Neural progenitor cell (in vitro differentiated cells): ENCODE results near the gene TRAM2. TPM values are rescaled to one million over a fixed set of nuclear protein-coding genes. Genes with fewer than 3 reads are reported as not detected.

Experiments used
- DNase-seq: peaks from one replicate; pipeline ENCODE4 v3.0.0-alpha.2; 2016; ENCODE audit warnings: low spot score
- H2AFZ ChIP-seq: fragments of 200-600 bp; sonication (generic); replicated peaks from 2 replicates; pipeline ENCODE4 v1.6.1; 2016; ENCODE audit warnings: antibody characterized with exemption
- H3F3A ChIP-seq: fragments of 200-600 bp; sonication (generic); 2 replicates; pipeline ENCODE4 v1.6.1; 2016; ENCODE audit warnings: antibody characterized with exemption, low read depth
- H3K27ac ChIP-seq: fragments of 200-600 bp; sonication (generic); 2 replicates; pipeline ENCODE4 v1.5.1; 2016; ENCODE audit warnings: mild to moderate bottlenecking
- H3K27me3 ChIP-seq: fragments of 200-600 bp; sonication (generic); 2 replicates; pipeline ENCODE4 v1.6.1; 2016; ENCODE audit warnings: mild to moderate bottlenecking, moderate library complexity
- H3K36me3 ChIP-seq: fragments of 200-600 bp; sonication (generic); 2 replicates; pipeline ENCODE4 v1.5.1; 2016
- H3K4me1 ChIP-seq: fragments of 200-600 bp; sonication (generic); 2 replicates; pipeline ENCODE4 v1.6.1; 2016; ENCODE audit warnings: mixed run types
- H3K4me2 ChIP-seq: fragments of 200-600 bp; sonication (generic); 2 replicates; pipeline ENCODE4 v1.6.1; 2016
- H3K4me3 ChIP-seq: fragments of 200-600 bp; sonication (generic); 2 replicates; pipeline ENCODE4 v1.5.1; 2016
- H3K79me2 ChIP-seq: fragments of 200-600 bp; sonication (generic); 2 replicates; pipeline ENCODE4 v1.6.1; 2016; ENCODE audit warnings: low read depth
- H3K9ac ChIP-seq: fragments of 200-600 bp; sonication (generic); 2 replicates; pipeline ENCODE4 v1.6.1; 2016
- H3K9me3 ChIP-seq: fragments of 200-600 bp; sonication (generic); 2 replicates; pipeline ENCODE4 v1.5.1; 2016; ENCODE audit warnings: low read depth
- H4K20me1 ChIP-seq: fragments of 200-600 bp; sonication (generic); 2 replicates; pipeline ENCODE4 v1.6.1; 2016; ENCODE audit warnings: low read depth
- H3K27ac Mint-ChIP-seq: 3 replicates; pipeline ENCODE4 v1.8.0; 2021; ENCODE audit warnings: mixed read lengths
- H3K27me3 Mint-ChIP-seq: 2 replicates; pipeline ENCODE4 v1.8.0; 2022; ENCODE audit warnings: low read depth, mild to moderate bottlenecking, inconsistent platforms, moderate library complexity, mixed read lengths; ENCODE audit not compliant: insufficient read depth
- H3K36me3 Mint-ChIP-seq: 3 replicates; pipeline ENCODE4 v1.8.0; 2021; ENCODE audit warnings: mixed read lengths
- H3K4me1 Mint-ChIP-seq: 3 replicates; pipeline ENCODE4 v1.8.0; 2021; ENCODE audit warnings: mixed read lengths
- H3K4me3 Mint-ChIP-seq: 3 replicates; pipeline ENCODE4 v1.8.0; 2021; ENCODE audit warnings: mild to moderate bottlenecking, moderate library complexity, mixed read lengths
- H3K9me3 Mint-ChIP-seq: 3 replicates; pipeline ENCODE4 v1.8.0; 2020; ENCODE audit warnings: mixed read lengths
- EZH2 ChIP-seq: fragments of 200-600 bp; sonication (generic); IDR thresholded peaks from 2 replicates; pipeline ENCODE4 v1.6.1; 2017; ENCODE audit warnings: antibody characterized with exemption, mild to moderate bottlenecking, moderate library complexity
- EZH2phosphoT487 ChIP-seq: fragments of 200-600 bp; sonication (generic); IDR thresholded peaks from 2 replicates; pipeline ENCODE4 v1.6.1; 2017; ENCODE audit warnings: antibody characterized with exemption
- total RNA-seq: library from RNA; depleted of rRNA; stranded (reverse); fragments of >200 nt; gene quantifications from 2 replicates; pipeline ENCODE4 v1.2.3, GENCODE V29; 2015; ENCODE audit warnings: low replicate concordance
- TF ChIP-seq, protein P1 (sequence below): fragments of 200-600 bp; sonication (generic); IDR thresholded peaks from 2 replicates; pipeline ENCODE4 v1.5.1; 2017; ENCODE audit warnings: antibody characterized with exemption, mild to moderate bottlenecking

TRAM2 gene
- total RNA-seq, 1 donor from 2014 or later, result 12.3 TPM

DNA sequence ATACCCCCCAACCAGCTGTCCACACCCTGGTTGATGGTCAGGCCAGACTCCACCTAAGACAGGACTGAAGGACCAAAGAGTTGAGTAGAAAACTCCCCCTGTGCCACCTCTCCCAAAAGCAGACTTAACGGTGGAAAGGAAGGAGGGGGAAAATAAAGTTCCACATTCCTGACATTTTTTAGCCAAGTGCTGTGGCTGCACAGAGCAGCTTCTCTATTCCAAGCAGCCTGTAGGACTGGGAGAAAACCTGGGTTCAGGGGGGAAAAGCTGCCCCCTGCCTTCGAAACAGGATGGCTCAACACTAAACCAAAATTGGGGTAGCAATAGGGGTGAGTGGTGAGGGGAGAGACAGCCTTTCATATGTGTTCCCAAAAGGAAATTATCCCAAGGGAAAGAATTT is 3.6 kb downstream of the TRAM2 start:
- Mint-ChIP-seq H3K4me1 (peaks cover 83% of the 10 kb centered on the region), H3K27me3 (peaks cover 11% of the 10 kb centered on the region), H3K27ac (peak overlapping the region; percentile 84), H3K36me3 (peaks cover 6% of the 10 kb centered on the region), H3K9me3 (no peaks in the 10 kb centered on the region), H3K4me3 (peak overlapping the region; percentile 84)
- DNase-seq, result peak; percentile 67
- peaks cover 8% of the 10 kb centered on the region for H4K20me1 ChIP-seq
- H3K4me1 ChIP-seq, result peaks cover 47% of the 10 kb centered on the region
- H3K79me2 ChIP-seq, result peaks cover 78% of the 10 kb centered on the region
- H2AFZ ChIP-seq, result no peak overlapping the region
- H3K36me3 ChIP-seq, result no peaks in the 10 kb centered on the region
- H3K27me3 ChIP-seq, result no peaks in the 10 kb centered on the region
- peak overlapping the region; percentile 25 for H3K4me3 ChIP-seq
- peak overlapping the region; percentile 71 for H3K4me2 ChIP-seq
- no peak overlapping the region for H3K9ac ChIP-seq
- H3F3A ChIP-seq, result peaks cover 22% of the 10 kb centered on the region
- TF ChIP-seq, protein P1, sequence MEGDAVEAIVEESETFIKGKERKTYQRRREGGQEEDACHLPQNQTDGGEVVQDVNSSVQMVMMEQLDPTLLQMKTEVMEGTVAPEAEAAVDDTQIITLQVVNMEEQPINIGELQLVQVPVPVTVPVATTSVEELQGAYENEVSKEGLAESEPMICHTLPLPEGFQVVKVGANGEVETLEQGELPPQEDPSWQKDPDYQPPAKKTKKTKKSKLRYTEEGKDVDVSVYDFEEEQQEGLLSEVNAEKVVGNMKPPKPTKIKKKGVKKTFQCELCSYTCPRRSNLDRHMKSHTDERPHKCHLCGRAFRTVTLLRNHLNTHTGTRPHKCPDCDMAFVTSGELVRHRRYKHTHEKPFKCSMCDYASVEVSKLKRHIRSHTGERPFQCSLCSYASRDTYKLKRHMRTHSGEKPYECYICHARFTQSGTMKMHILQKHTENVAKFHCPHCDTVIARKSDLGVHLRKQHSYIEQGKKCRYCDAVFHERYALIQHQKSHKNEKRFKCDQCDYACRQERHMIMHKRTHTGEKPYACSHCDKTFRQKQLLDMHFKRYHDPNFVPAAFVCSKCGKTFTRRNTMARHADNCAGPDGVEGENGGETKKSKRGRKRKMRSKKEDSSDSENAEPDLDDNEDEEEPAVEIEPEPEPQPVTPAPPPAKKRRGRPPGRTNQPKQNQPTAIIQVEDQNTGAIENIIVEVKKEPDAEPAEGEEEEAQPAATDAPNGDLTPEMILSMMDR, result peak; percentile 34
- no peak for TF ChIP-seq EZH2
- TF ChIP-seq EZH2phosphoT487, result no peak
- peak overlapping the region; percentile 33 for H3K27ac ChIP-seq
- H3K9me3 ChIP-seq, result no peaks in the 10 kb centered on the region

GRCh38 chr6:52572536-52572935 is 4.3 kb downstream of the TRAM2 start:
- Histone ChIP-seq H3F3A (peaks cover 17% of the 10 kb centered on the region), H4K20me1 (peaks cover 8% of the 10 kb centered on the region), H3K79me2 (peaks cover 86% of the 10 kb centered on the region), H3K27me3 (no peaks in the 10 kb centered on the region), H3K9me3 (no peaks in the 10 kb centered on the region), H2AFZ (no peak overlapping the region), H3K36me3 (no peaks in the 10 kb centered on the region), H3K4me1 (peaks cover 47% of the 10 kb centered on the region), H3K4me3 (no peak overlapping the region), H3K4me2 (peak overlapping the region; percentile 71), H3K27ac (no peak overlapping the region), H3K9ac (no peak overlapping the region)
- H3K4me1 Mint-ChIP-seq, result peaks cover 82% of the 10 kb centered on the region
- peaks cover 6% of the 10 kb centered on the region for H3K36me3 Mint-ChIP-seq
- no peaks in the 10 kb centered on the region for H3K9me3 Mint-ChIP-seq
- TF ChIP-seq EZH2 (no peak), EZH2phosphoT487 (no peak)
- TF ChIP-seq, protein P1, result no peak
- peaks cover 10% of the 10 kb centered on the region for H3K27me3 Mint-ChIP-seq
- H3K4me3 Mint-ChIP-seq, result no peak overlapping the region
- H3K27ac Mint-ChIP-seq, result peak overlapping the region; percentile 84
- DNase-seq, result no peak

DNA sequence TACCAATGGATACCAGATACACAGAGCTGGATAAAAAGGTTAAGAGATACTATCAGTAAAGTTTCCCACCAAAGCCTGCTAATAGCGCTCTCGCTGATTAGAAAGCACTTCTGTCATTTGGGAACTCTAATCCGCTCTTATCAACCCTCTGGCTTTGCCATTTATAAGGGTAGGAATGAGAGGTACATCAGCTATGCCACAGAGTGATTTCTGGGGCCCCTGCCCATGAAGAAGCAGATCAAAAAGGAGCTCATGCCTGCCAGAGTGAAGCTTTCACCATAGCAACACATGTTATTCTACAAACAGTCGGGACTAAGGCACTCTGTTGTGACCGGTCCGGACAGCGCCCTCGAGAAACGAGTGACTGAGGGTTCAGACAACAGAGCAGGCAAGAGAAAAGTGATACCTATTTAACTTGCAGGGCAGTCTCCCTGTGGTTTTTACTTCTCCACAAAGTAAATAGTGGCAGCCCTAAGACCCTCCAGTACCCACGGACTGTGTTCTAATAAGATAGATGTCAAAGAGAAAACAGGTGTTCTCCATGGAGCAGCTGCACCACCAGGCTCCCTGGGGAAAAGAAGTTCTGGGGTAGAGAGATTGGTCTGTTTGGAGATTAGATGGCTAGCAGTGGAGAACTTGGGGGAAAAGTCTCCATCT is 5.6 kb downstream of the TRAM2 start:
- peak overlapping the region; percentile 97 for H3K27ac Mint-ChIP-seq
- Histone ChIP-seq H4K20me1 (peaks cover 12% of the 10 kb centered on the region), H3K4me3 (no peak overlapping the region), H2AFZ (no peak overlapping the region), H3K27me3 (no peaks in the 10 kb centered on the region), H3K9ac (no peak overlapping the region), H3K36me3 (no peaks in the 10 kb centered on the region), H3K9me3 (no peaks in the 10 kb centered on the region), H3F3A (peaks cover 12% of the 10 kb centered on the region), H3K4me1 (peaks cover 47% of the 10 kb centered on the region), H3K79me2 (peaks cover 91% of the 10 kb centered on the region), H3K4me2 (no peak overlapping the region), H3K27ac (no peak overlapping the region)
- peaks cover 8% of the 10 kb centered on the region for H3K36me3 Mint-ChIP-seq
- peak overlapping the region; percentile 76 for H3K4me3 Mint-ChIP-seq
- H3K9me3 Mint-ChIP-seq, result no peaks in the 10 kb centered on the region
- no peak for DNase-seq
- H3K27me3 Mint-ChIP-seq, result peaks cover 8% of the 10 kb centered on the region
- TF ChIP-seq EZH2phosphoT487 (no peak), EZH2 (no peak)
- TF ChIP-seq, protein P1, result no peak
- peaks cover 79% of the 10 kb centered on the region for H3K4me1 Mint-ChIP-seq
